HEK293 (cell line): ENCODE measurements around the gene MGAT2.

ENCODE experiments used
- CTCF ChIP-seq: fragments of 450-650 bp; formaldehyde crosslinking; IDR thresholded peaks from 2 replicates; pipeline ENCODE4 v1.5.1; 2016; ENCODE audit warnings: missing biosample characterization, missing genetic modification characterization
- GLI2 ChIP-seq: fragments of 450-650 bp; formaldehyde crosslinking; IDR thresholded peaks from 2 replicates; pipeline ENCODE4; 2017; ENCODE audit warnings: missing biosample characterization, missing genetic modification characterization, low read depth, borderline replicate concordance
- KLF1 ChIP-seq: fragments of 450-650 bp; formaldehyde crosslinking; IDR thresholded peaks from 2 replicates; pipeline ENCODE4 v1.5.1; 2016; ENCODE audit warnings: missing biosample characterization, missing genetic modification characterization
- RBAK ChIP-seq: fragments of 450-650 bp; formaldehyde crosslinking; IDR thresholded peaks from 2 replicates; pipeline ENCODE4 v1.5.1; 2016; ENCODE audit warnings: missing biosample characterization, missing genetic modification characterization
- SALL2 ChIP-seq: fragments of 450-650 bp; formaldehyde crosslinking; IDR thresholded peaks from 2 replicates; pipeline ENCODE4 v1.5.0; 2017; ENCODE audit warnings: missing biosample characterization, mild to moderate bottlenecking, missing genetic modification characterization, borderline replicate concordance
- SCRT1 ChIP-seq: fragments of 450-650 bp; formaldehyde crosslinking; IDR thresholded peaks from 2 replicates; pipeline ENCODE4 v1.5.1; 2016; ENCODE audit warnings: missing biosample characterization, missing genetic modification characterization, borderline replicate concordance
- WT1 ChIP-seq: fragments of 450-650 bp; formaldehyde crosslinking; IDR thresholded peaks from 2 replicates; pipeline ENCODE4 v1.5.1; 2016; ENCODE audit warnings: missing biosample characterization, missing genetic modification characterization
- ZBTB26 ChIP-seq: fragments of 450-650 bp; formaldehyde crosslinking; optimal IDR thresholded peaks from 2 replicates; pipeline ENCODE3; 2016; ENCODE audit warnings: missing biosample characterization, mild to moderate bottlenecking, missing genetic modification characterization
- ZBTB8A ChIP-seq: fragments of 450-650 bp; formaldehyde crosslinking; IDR thresholded peaks from 2 replicates; pipeline ENCODE4 v1.5.1; 2016; ENCODE audit warnings: missing biosample characterization, missing genetic modification characterization
- ZFP69B ChIP-seq: fragments of 450-650 bp; formaldehyde crosslinking; IDR thresholded peaks from 2 replicates; pipeline ENCODE4 v1.5.1; 2016; ENCODE audit warnings: missing biosample characterization, missing genetic modification characterization
- ZNF112 ChIP-seq: fragments of 450-650 bp; formaldehyde crosslinking; IDR thresholded peaks from 2 replicates; pipeline ENCODE4 v1.5.0; 2017; ENCODE audit warnings: missing biosample characterization, missing genetic modification characterization
- ZNF114 ChIP-seq: fragments of 450-650 bp; formaldehyde crosslinking; IDR thresholded peaks from 2 replicates; pipeline ENCODE4 v1.5.0; 2017; ENCODE audit warnings: missing biosample characterization, missing genetic modification characterization
- ZNF138 ChIP-seq: fragments of 450-650 bp; formaldehyde crosslinking; IDR thresholded peaks from 2 replicates; pipeline ENCODE4 v1.5.1; 2016; ENCODE audit warnings: missing biosample characterization, missing genetic modification characterization, borderline replicate concordance
- ZNF23 ChIP-seq: fragments of 450-650 bp; formaldehyde crosslinking; IDR thresholded peaks from 2 replicates; pipeline ENCODE4 v1.5.1; 2016; ENCODE audit warnings: missing biosample characterization, missing genetic modification characterization, borderline replicate concordance
- ZNF280C ChIP-seq: fragments of 450-650 bp; formaldehyde crosslinking; IDR thresholded peaks from 2 replicates; pipeline ENCODE4 v1.5.1; 2016; ENCODE audit warnings: missing biosample characterization, missing genetic modification characterization
- ZNF292 ChIP-seq: fragments of 450-650 bp; formaldehyde crosslinking; IDR thresholded peaks from 2 replicates; pipeline ENCODE4 v1.5.1; 2016; ENCODE audit warnings: low read depth, missing biosample characterization, missing genetic modification characterization, borderline replicate concordance
- ZNF350 ChIP-seq: fragments of 450-650 bp; formaldehyde crosslinking; IDR thresholded peaks from 2 replicates; pipeline ENCODE4 v1.5.0; 2017; ENCODE audit warnings: missing biosample characterization, mild to moderate bottlenecking, missing genetic modification characterization
- ZNF398 ChIP-seq: fragments of 450-650 bp; formaldehyde crosslinking; IDR thresholded peaks from 2 replicates; pipeline ENCODE4 v1.5.1; 2017; ENCODE audit warnings: missing biosample characterization, missing genetic modification characterization
- ZNF426 ChIP-seq: fragments of 450-650 bp; formaldehyde crosslinking; IDR thresholded peaks from 2 replicates; pipeline ENCODE4 v1.5.1; 2017; ENCODE audit warnings: missing biosample characterization, missing genetic modification characterization, mild to moderate bottlenecking, inconsistent platforms, moderate library complexity
- ZNF473 ChIP-seq: fragments of 450-650 bp; formaldehyde crosslinking; IDR thresholded peaks from 2 replicates; pipeline ENCODE4 v1.5.1; 2017; ENCODE audit warnings: missing biosample characterization, missing genetic modification characterization
- ZNF513 ChIP-seq: fragments of 450-650 bp; IDR thresholded peaks from 2 replicates; pipeline ENCODE4 v1.5.1; 2018; ENCODE audit warnings: missing biosample characterization, missing genetic modification characterization
- ZNF600 ChIP-seq: fragments of 450-650 bp; formaldehyde crosslinking; IDR thresholded peaks from 2 replicates; pipeline ENCODE4 v1.5.1; 2016; ENCODE audit warnings: missing biosample characterization, missing genetic modification characterization
- ZNF624 ChIP-seq: fragments of 450-650 bp; formaldehyde crosslinking; IDR thresholded peaks from 2 replicates; pipeline ENCODE4 v1.5.1; 2017; ENCODE audit warnings: missing biosample characterization, missing genetic modification characterization
- ZNF626 ChIP-seq: fragments of 450-650 bp; sonication (Bioruptor Pico); formaldehyde crosslinking; IDR thresholded peaks from 2 replicates; pipeline ENCODE4 v1.5.1; 2018; ENCODE audit warnings: missing biosample characterization, missing genetic modification characterization, inconsistent platforms
- ZNF660 ChIP-seq: fragments of 450-650 bp; IDR thresholded peaks from 2 replicates; pipeline ENCODE4 v1.5.1; 2018; ENCODE audit warnings: missing biosample characterization, mild to moderate bottlenecking, missing genetic modification characterization
- ZNF76 ChIP-seq: fragments of 450-650 bp; formaldehyde crosslinking; IDR thresholded peaks from 2 replicates; pipeline ENCODE4; 2016; ENCODE audit warnings: low read depth, missing biosample characterization, missing genetic modification characterization, borderline replicate concordance
- ZNF777 ChIP-seq: fragments of 450-650 bp; formaldehyde crosslinking; IDR thresholded peaks from 2 replicates; pipeline ENCODE4 v1.5.1; 2017; ENCODE audit warnings: missing biosample characterization, missing genetic modification characterization, borderline replicate concordance
- ZNF785 ChIP-seq: fragments of 450-650 bp; formaldehyde crosslinking; IDR thresholded peaks from 2 replicates; pipeline ENCODE4 v1.5.1; 2016; ENCODE audit warnings: missing biosample characterization, missing genetic modification characterization
- ZNF791 ChIP-seq: fragments of 450-650 bp; formaldehyde crosslinking; IDR thresholded peaks from 2 replicates; pipeline ENCODE4 v1.5.1; 2016; ENCODE audit warnings: missing biosample characterization, missing genetic modification characterization
- ZNF843 ChIP-seq: fragments of 450-650 bp; formaldehyde crosslinking; IDR thresholded peaks from 2 replicates; pipeline ENCODE4 v1.5.1; 2016; ENCODE audit warnings: missing biosample characterization, missing genetic modification characterization
- ZSCAN30 ChIP-seq: fragments of 450-650 bp; IDR thresholded peaks from 2 replicates; pipeline ENCODE4 v1.5.1; 2018; ENCODE audit warnings: missing biosample characterization, mild to moderate bottlenecking, missing genetic modification characterization, moderate library complexity

MGAT2 gene

GRCh38 chr14:49620182-49621113, at the start of gene MGAT2, which contains the start of gene RPL36AL (continued):
- TF ChIP-seq ZNF398 (tag by site-specific recombination) (no peak), ZNF513 (tag by site-specific recombination) (no peak), ZNF777 (tag by site-specific recombination) (peak; percentile 51; the same call in 1 of the 2 replicates), ZBTB26 (tag by site-specific recombination) (peak; percentile 61), ZNF473 (tag by site-specific recombination) (no peak), ZNF23 (tag by site-specific recombination) (no peak), ZFP69B (tag by site-specific recombination) (no peak), ZNF280C (no peak), ZNF76 (peak; percentile 34; the same call in 1 of the 2 replicates), ZSCAN30 (peak; percentile 34; the same call in 1 of the 2 replicates), ZNF114 (no peak), ZNF660 (tag by site-specific recombination) (0 out of 2 replicates have a peak, but pooled peaks have one; percentile 8), ZBTB8A (tag by site-specific recombination) (peak; percentile 55), SCRT1 (tag by site-specific recombination) (no peak), RBAK (no peak), CTCF (peak; percentile 81), ZNF626 (no peak), ZNF624 (no peak), GLI2 (tag by site-specific recombination) (no peak), ZNF600 (tag by site-specific recombination) (peak; percentile 59), ZNF138 (tag by site-specific recombination) (no peak), ZNF791 (tag by site-specific recombination) (no peak), ZNF426 (no peak), ZNF350 (tag by site-specific recombination) (no peak), ZNF843 (tag by site-specific recombination) (no peak), SALL2 (tag by site-specific recombination) (no peak), ZNF292 (tag by site-specific recombination) (no peak), WT1 (tag by site-specific recombination) (no peak), ZNF112 (no peak), KLF1 (tag by site-specific recombination) (0 out of 2 replicates have a peak, but pooled peaks have one; percentile 16), ZNF785 (no peak)
